Fibroblast of skin of abdomen (primary cell): ENCODE measurements around the gene COPE.
A peak's percentile ranks its signal among the peaks of the same experiment; 100 is the strongest.
"Not testable (repeated sequence)": the region's sequence is repeated elsewhere in the genome, so short reads cannot be mapped to it uniquely, and the experiment has no call there.

ENCODE experiments used
- DNase-seq: peaks from one replicate; pipeline ENCODE4 v3.0.0-alpha.2; 2013

COPE gene

GRCh38 chr19:18940769-18941627, 21.8 kb upstream of the COPE start, which contains the start of gene HOMER3:
HOMER3 (minus strand) TSS chr19:18941217; CDS start chr19:18938982, 2,235 bp downstream.
- DNase-seq = peak; percentile 60

- DNase-seq = peak; percentile 49
Observed at GRCh38 chr19:18939922-18940768, 21.0 kb upstream of the COPE start.

- no peak for DNase-seq
Observed at GRCh38 chr19:18939163-18939562, 20.0 kb upstream of the COPE start.

- no peak for DNase-seq
Observed at GRCh38 chr19:18933297-18933696, 14.1 kb upstream of the COPE start.

- DNase-seq = peak; percentile 29
Observed at GRCh38 chr19:18932216-18932841, 13.1 kb upstream of the COPE start.

GRCh38 chr19:18931316-18932162, 12.4 kb upstream of the COPE start:
- no peak for DNase-seq

- no peak for DNase-seq
Observed at GRCh38 chr19:18929311-18929710, 10.1 kb upstream of the COPE start.

GRCh38 chr19:18928018-18928805, 9.0 kb upstream of the COPE start:
- DNase-seq = no peak

GRCh38 chr19:18924684-18925213, 5.6 kb upstream of the COPE start:
- no peak for DNase-seq

GRCh38 chr19:18922228-18922985, 3.2 kb upstream of the COPE start:
- no peak for DNase-seq

- no peak for DNase-seq
Observed at GRCh38 chr19:18921593-18921992, 2.4 kb upstream of the COPE start.

- DNase-seq = no peak
Observed at GRCh38 chr19:18920400-18920799, 1.2 kb upstream of the COPE start.

- DNase-seq = no peak
Observed at GRCh38 chr19:18919900-18920214, 670 bp upstream of the COPE start.

- DNase-seq = not testable (repeated sequence)
Observed at GRCh38 chr19:18917593-18917992, 1.6 kb downstream of the COPE start.

- peak; percentile 28 for DNase-seq
Observed at GRCh38 chr19:18915639-18916038, 3.5 kb downstream of the COPE start.

GRCh38 chr19:18913466-18913865, 5.7 kb downstream of the COPE start:
- no peak for DNase-seq

- DNase-seq = no peak
Observed at GRCh38 chr19:18912933-18913332, 6.3 kb downstream of the COPE start.

GRCh38 chr19:18910801-18911436, 8.3 kb downstream of the COPE start:
- no peak for DNase-seq

GRCh38 chr19:18910010-18910409, 9.2 kb downstream of the COPE start:
- DNase-seq = no peak
